DOHH2 (cell line): ENCODE data around the gene NKD1.

Source experiments
- H3F3A ChIP-seq: fragments of 200-600 bp; sonication (generic), shearing (Covaris generic); 2 replicates; pipeline ENCODE4 v1.6.0; 2016; ENCODE audit warnings: antibody characterized with exemption, mild to moderate bottlenecking; ENCODE audit not compliant: control insufficient read depth, insufficient read depth
- H3K27ac ChIP-seq: fragments of 200-600 bp; sonication (generic); 2 replicates; pipeline ENCODE4 v1.5.1; 2014; ENCODE audit warnings: low read depth, mild to moderate bottlenecking, low read length, moderate library complexity
- H3K27me3 ChIP-seq: fragments of 200-600 bp; sonication (generic); 2 replicates; pipeline ENCODE4 v1.6.1; 2014; ENCODE audit warnings: mild to moderate bottlenecking, low read length, mixed read lengths; ENCODE audit not compliant: control insufficient read depth
- H3K36me3 ChIP-seq: fragments of 200-600 bp; sonication (generic); 2 replicates; pipeline ENCODE4 v1.6.1; 2014; ENCODE audit warnings: mild to moderate bottlenecking, low read length, moderate library complexity, mixed read lengths; ENCODE audit not compliant: control insufficient read depth
- H3K4me1 ChIP-seq: fragments of 200-600 bp; sonication (generic); 2 replicates; pipeline ENCODE4 v1.6.1; 2014; ENCODE audit warnings: mild to moderate bottlenecking, low read length, mixed read lengths; ENCODE audit not compliant: control insufficient read depth
- H3K4me2 ChIP-seq: fragments of 200-600 bp; sonication (generic); 2 replicates; pipeline ENCODE4 v1.6.0; 2014; ENCODE audit warnings: mild to moderate bottlenecking, low read length, moderate library complexity
- H3K4me3 ChIP-seq: fragments of 200-600 bp; sonication (generic); 2 replicates; pipeline ENCODE4 v1.5.1; 2014; ENCODE audit warnings: mild to moderate bottlenecking, low read length, mixed read lengths
- H3K79me2 ChIP-seq: fragments of 200-600 bp; sonication (generic); 2 replicates; pipeline ENCODE4 v1.6.1; 2014; ENCODE audit warnings: mild to moderate bottlenecking, low read length, mixed read lengths; ENCODE audit not compliant: control insufficient read depth
- H3K9me2 ChIP-seq: fragments of 200-600 bp; sonication (generic); replicated peaks from 2 replicates; pipeline ENCODE4 v1.6.1; 2014; ENCODE audit warnings: mild to moderate bottlenecking, low read length, mixed read lengths; ENCODE audit not compliant: control insufficient read depth
- H3K9me3 ChIP-seq: fragments of 200-600 bp; sonication (generic); 2 replicates; pipeline ENCODE4 v1.6.1; 2014; ENCODE audit warnings: antibody characterized with exemption, low read length, mixed read lengths; ENCODE audit not compliant: control insufficient read depth, insufficient read depth
- H4K20me1 ChIP-seq: fragments of 200-600 bp; sonication (generic); 2 replicates; pipeline ENCODE4 v1.6.0; 2014; ENCODE audit warnings: low read depth, mild to moderate bottlenecking, antibody characterized with exemption, low read length, moderate library complexity; ENCODE audit not compliant: control insufficient read depth, insufficient read depth
- CTCF ChIP-seq: fragments of 200-600 bp; sonication (generic); IDR thresholded peaks from one replicate; pipeline ENCODE4 v1.5.1; 2014; ENCODE audit warnings: antibody characterized with exemption, mild to moderate bottlenecking, low read depth, low read length; ENCODE audit not compliant: poor library complexity, severe bottlenecking
- EZH2phosphoT487 ChIP-seq: fragments of 200-600 bp; sonication (generic); IDR thresholded peaks from 2 replicates; pipeline ENCODE4 v1.6.1; 2017; ENCODE audit warnings: borderline replicate concordance, mild to moderate bottlenecking, antibody characterized with exemption, low read length, moderate library complexity, mixed read lengths

Gene NKD1

GRCh38 chr16:50678531-50678930, 130.3 kb downstream of the NKD1 start:
- Histone ChIP-seq H3K36me3 (no peaks in the 10 kb centered on the region), H3K79me2 (no peaks in the 10 kb centered on the region), H3K9me2 (no peaks in the 10 kb centered on the region), H3K27ac (no peak overlapping the region), H3K4me3 (no peak overlapping the region), H3K27me3 (no peaks in the 10 kb centered on the region), H4K20me1 (no peaks in the 10 kb centered on the region), H3K4me2 (no peak overlapping the region), H3K9me3 (peaks cover 3% of the 10 kb centered on the region; the same call in 1 of the 2 replicates), H3K4me1 (peaks cover 12% of the 10 kb centered on the region), H3F3A (no peaks in the 10 kb centered on the region)
- no peak for TF ChIP-seq CTCF

GRCh38 chr16:50679266-50679665, 131.1 kb downstream of the NKD1 start:
- Histone ChIP-seq H3K4me1 (peaks cover 19% of the 10 kb centered on the region), H3K9me2 (no peaks in the 10 kb centered on the region), H3F3A (no peaks in the 10 kb centered on the region), H3K79me2 (no peaks in the 10 kb centered on the region), H3K27ac (no peak overlapping the region), H3K9me3 (no peaks in the 10 kb centered on the region), H3K27me3 (no peaks in the 10 kb centered on the region), H3K4me2 (no peak overlapping the region), H3K36me3 (no peaks in the 10 kb centered on the region), H3K4me3 (no peak overlapping the region), H4K20me1 (no peaks in the 10 kb centered on the region)
- TF ChIP-seq CTCF (no peak), EZH2phosphoT487 (no peak)

- H3K36me3 ChIP-seq, result no peaks in the 10 kb centered on the region
- H3K4me3 ChIP-seq, result no peak overlapping the region
- TF ChIP-seq CTCF (no peak), EZH2phosphoT487 (no peak)
- H3K27me3 ChIP-seq, result no peaks in the 10 kb centered on the region
- no peaks in the 10 kb centered on the region for H4K20me1 ChIP-seq
- no peaks in the 10 kb centered on the region for H3F3A ChIP-seq
- no peaks in the 10 kb centered on the region for H3K9me3 ChIP-seq
- peak overlapping the region; percentile 56 for H3K4me2 ChIP-seq
- H3K9me2 ChIP-seq, result no peaks in the 10 kb centered on the region
- H3K27ac ChIP-seq, result no peak overlapping the region
- H3K79me2 ChIP-seq, result no peaks in the 10 kb centered on the region
- H3K4me1 ChIP-seq, result peaks cover 20% of the 10 kb centered on the region
Measured at GRCh38 chr16:50679676-50680555, 131.7 kb downstream of the NKD1 start.
